HEK293 (cell line): ENCODE results near the gene KANSL1.

ENCODE experiments used
- ZBTB17 ChIP-seq: fragments of 450-650 bp; formaldehyde crosslinking; IDR thresholded peaks from 2 replicates; pipeline ENCODE4 v1.5.1; 2016; ENCODE audit warnings: missing biosample characterization, missing genetic modification characterization
- ZNF132 ChIP-seq: fragments of 450-650 bp; formaldehyde crosslinking; IDR thresholded peaks from 2 replicates; pipeline ENCODE4 v1.5.1; 2017; ENCODE audit warnings: missing biosample characterization, missing genetic modification characterization, borderline replicate concordance
- ZNF169 ChIP-seq: fragments of 450-650 bp; formaldehyde crosslinking; IDR thresholded peaks from 2 replicates; pipeline ENCODE4 v1.5.1; 2016; ENCODE audit warnings: missing biosample characterization, missing genetic modification characterization
- ZNF248 ChIP-seq: fragments of 450-650 bp; formaldehyde crosslinking; IDR thresholded peaks from 2 replicates; pipeline ENCODE4 v1.5.1; 2017; ENCODE audit warnings: missing biosample characterization, missing genetic modification characterization
- ZNF274 ChIP-seq, 2 experiments: fragments of 200-500 bp in 1 of 2; fragments of 450-650 bp in 1 of 2; sonication (Bioruptor generic) in 1 of 2; formaldehyde crosslinking in 1 of 2; IDR thresholded peaks; 2 replicates each; pipeline versions ENCODE4 v1.5.1 to v1.6.1; 2014 to 2016; ENCODE audit warnings: borderline replicate concordance in 1 of 2, inconsistent platforms in 1 of 2, low read length in 1 of 2, missing biosample characterization in 1 of 2, missing genetic modification characterization in 1 of 2
- ZNF354C ChIP-seq: fragments of 450-650 bp; formaldehyde crosslinking; IDR thresholded peaks from 2 replicates; pipeline ENCODE4 v1.5.1; 2016; ENCODE audit warnings: missing biosample characterization, missing genetic modification characterization, low read depth, borderline replicate concordance
- TF ChIP-seq, protein P1 (sequence below): fragments of 450-650 bp; formaldehyde crosslinking; IDR thresholded peaks from 2 replicates; pipeline ENCODE4 v1.5.1; 2016; ENCODE audit warnings: missing biosample characterization, missing genetic modification characterization

DNA sequence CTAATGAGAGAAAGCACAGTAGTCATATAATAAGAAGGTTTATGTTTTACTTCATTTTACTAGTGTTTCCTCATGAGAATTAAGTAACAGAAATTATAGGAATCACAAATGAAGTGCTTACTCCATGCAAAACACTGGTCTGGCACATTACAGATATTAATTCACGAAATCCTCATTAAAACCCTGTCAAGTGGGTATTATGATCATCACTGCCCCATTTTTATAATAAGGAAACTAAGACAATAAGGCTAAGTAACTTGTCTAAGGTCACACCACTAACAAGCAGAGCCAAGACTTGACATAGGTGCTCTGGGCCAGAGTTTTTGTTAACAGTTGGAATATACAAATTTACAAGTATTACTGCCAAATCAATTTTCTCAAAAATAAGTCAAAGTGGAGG, 83.0 kb downstream of the KANSL1 start:
- TF ChIP-seq, protein P1, sequence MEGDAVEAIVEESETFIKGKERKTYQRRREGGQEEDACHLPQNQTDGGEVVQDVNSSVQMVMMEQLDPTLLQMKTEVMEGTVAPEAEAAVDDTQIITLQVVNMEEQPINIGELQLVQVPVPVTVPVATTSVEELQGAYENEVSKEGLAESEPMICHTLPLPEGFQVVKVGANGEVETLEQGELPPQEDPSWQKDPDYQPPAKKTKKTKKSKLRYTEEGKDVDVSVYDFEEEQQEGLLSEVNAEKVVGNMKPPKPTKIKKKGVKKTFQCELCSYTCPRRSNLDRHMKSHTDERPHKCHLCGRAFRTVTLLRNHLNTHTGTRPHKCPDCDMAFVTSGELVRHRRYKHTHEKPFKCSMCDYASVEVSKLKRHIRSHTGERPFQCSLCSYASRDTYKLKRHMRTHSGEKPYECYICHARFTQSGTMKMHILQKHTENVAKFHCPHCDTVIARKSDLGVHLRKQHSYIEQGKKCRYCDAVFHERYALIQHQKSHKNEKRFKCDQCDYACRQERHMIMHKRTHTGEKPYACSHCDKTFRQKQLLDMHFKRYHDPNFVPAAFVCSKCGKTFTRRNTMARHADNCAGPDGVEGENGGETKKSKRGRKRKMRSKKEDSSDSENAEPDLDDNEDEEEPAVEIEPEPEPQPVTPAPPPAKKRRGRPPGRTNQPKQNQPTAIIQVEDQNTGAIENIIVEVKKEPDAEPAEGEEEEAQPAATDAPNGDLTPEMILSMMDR (tag by site-specific recombination) = no peak
- TF ChIP-seq ZNF169 (tag by site-specific recombination) (no peak), ZNF354C (tag by site-specific recombination) (no peak), ZNF132 (tag by site-specific recombination) (no peak), ZNF274 (IDR thresholded peaks at IDR 0.05; ENCODE audit: low read length) (no peak), ZNF274 (tag by site-specific recombination; IDR thresholded peaks at IDR 0.05; ENCODE audit: borderline replicate concordance) (no peak), ZBTB17 (tag by site-specific recombination) (no peak), ZNF248 (tag by site-specific recombination) (no peak)
